ENCODE data around the gene CALHM3.

GRCh38 chr10:103478671-103479070 is 369 bp downstream of the CALHM3 start:
- TF ChIP-seq CTCF (IDR thresholded peaks at IDR 0.05; ENCODE audit: low read length), result no peak
- no peak for TF ChIP-seq EZH2 (IDR thresholded peaks at IDR 0.05; ENCODE audit: borderline replicate concordance, low read length)

Measured in OCI-LY1 (cell line).